Ovary (tissue), 3 donors: ENCODE data around the gene RORC.

ENCODE experiments used
- POLR2A ChIP-seq: fragments of 450-650 bp; IDR thresholded peaks from one replicate; pipeline ENCODE4 v1.6.1; 2017; ENCODE audit warnings: antibody characterized with exemption, mild to moderate bottlenecking, moderate library complexity
- TF ChIP-seq, protein P1 (sequence below), 3 donors: fragments of 450-650 bp in 2 of 3; fragments of 200-600 bp in 1 of 3; IDR thresholded peaks; one replicate each; pipeline versions ENCODE4 v1.5.1 to v1.8.0; 2016 to 2022; ENCODE audit warnings: antibody characterized with exemption in 3 of 3, mild to moderate bottlenecking in 1 of 3
- donor health status: DM: no; HTN: no; CAD: no.

DNA sequence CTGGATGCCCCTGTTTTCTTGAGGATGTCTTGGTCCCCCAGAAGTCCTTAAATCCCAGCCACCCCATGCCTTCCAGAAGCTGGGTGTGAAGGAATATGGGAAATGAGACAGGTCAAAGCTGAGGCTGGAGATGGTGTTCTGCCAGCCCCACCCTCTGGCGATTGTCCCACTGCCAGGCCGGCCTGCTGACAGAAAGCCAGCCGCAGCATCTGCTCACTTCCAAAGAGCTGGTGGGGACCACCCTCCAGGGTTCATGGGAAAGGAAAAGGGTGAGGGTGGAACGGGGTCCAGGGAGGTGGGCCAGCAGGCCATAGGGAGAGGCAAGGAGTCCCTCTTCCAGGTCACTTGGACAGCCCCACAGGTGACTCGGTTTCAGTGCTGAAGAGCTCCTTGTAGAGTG lies 24.5 kb downstream of the RORC start:
- TF ChIP-seq, protein P1, sequence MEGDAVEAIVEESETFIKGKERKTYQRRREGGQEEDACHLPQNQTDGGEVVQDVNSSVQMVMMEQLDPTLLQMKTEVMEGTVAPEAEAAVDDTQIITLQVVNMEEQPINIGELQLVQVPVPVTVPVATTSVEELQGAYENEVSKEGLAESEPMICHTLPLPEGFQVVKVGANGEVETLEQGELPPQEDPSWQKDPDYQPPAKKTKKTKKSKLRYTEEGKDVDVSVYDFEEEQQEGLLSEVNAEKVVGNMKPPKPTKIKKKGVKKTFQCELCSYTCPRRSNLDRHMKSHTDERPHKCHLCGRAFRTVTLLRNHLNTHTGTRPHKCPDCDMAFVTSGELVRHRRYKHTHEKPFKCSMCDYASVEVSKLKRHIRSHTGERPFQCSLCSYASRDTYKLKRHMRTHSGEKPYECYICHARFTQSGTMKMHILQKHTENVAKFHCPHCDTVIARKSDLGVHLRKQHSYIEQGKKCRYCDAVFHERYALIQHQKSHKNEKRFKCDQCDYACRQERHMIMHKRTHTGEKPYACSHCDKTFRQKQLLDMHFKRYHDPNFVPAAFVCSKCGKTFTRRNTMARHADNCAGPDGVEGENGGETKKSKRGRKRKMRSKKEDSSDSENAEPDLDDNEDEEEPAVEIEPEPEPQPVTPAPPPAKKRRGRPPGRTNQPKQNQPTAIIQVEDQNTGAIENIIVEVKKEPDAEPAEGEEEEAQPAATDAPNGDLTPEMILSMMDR (IDR thresholded peaks at IDR 0.05) = no peak
- TF ChIP-seq POLR2A = no peak
